Parathyroid adenoma (tissue), 2 donors: ENCODE results near the gene ZNF527.
"Not testable (repeated sequence)": the region's sequence is repeated elsewhere in the genome, so short reads cannot be mapped to it uniquely, and the experiment has no call there.

ENCODE experiments used
- H2AFZ ChIP-seq: fragments of 300-600 bp; sonication (generic); one replicate; pipeline ENCODE4 v1.7.0; 2017; ENCODE audit warnings: antibody characterized with exemption, mild to moderate bottlenecking
- H3K27ac ChIP-seq: fragments of 300-600 bp; sonication (generic); one replicate; pipeline ENCODE4 v1.7.0; 2017
- H3K27me3 ChIP-seq: fragments of 300-600 bp; sonication (generic); one replicate; pipeline ENCODE4 v1.7.0; 2017; ENCODE audit warnings: low read length; ENCODE audit not compliant: control insufficient read depth, insufficient read depth
- H3K36me3 ChIP-seq: fragments of 300-600 bp; sonication (generic); one replicate; pipeline ENCODE4 v1.7.0; 2017; ENCODE audit warnings: low read length; ENCODE audit not compliant: control insufficient read depth, insufficient read depth
- H3K4me1 ChIP-seq: fragments of 300-600 bp; sonication (generic); one replicate; pipeline ENCODE4 v1.7.0; 2017; ENCODE audit warnings: control low read depth
- H3K4me2 ChIP-seq: fragments of 300-600 bp; sonication (generic); one replicate; pipeline ENCODE4 v1.7.0; 2017; ENCODE audit warnings: low read length
- H3K4me3 ChIP-seq: fragments of 300-600 bp; sonication (generic); one replicate; pipeline ENCODE4 v1.7.0; 2017; ENCODE audit warnings: low read depth, low read length
- H3K79me2 ChIP-seq: fragments of 300-600 bp; sonication (generic); one replicate; pipeline ENCODE4 v1.7.0; 2017; ENCODE audit warnings: control low read depth
- H3K9ac ChIP-seq: fragments of 300-600 bp; sonication (generic); one replicate; pipeline ENCODE4 v1.7.0; 2017; ENCODE audit warnings: mild to moderate bottlenecking
- H3K9me3 ChIP-seq: fragments of 300-600 bp; sonication (generic); one replicate; pipeline ENCODE4 v1.7.0; 2017; ENCODE audit warnings: low read length; ENCODE audit not compliant: control insufficient read depth
- TF ChIP-seq, protein P1 (sequence below): fragments of 300-600 bp; sonication (generic); IDR thresholded peaks from one replicate; pipeline ENCODE4 v1.7.0; 2017; ENCODE audit warnings: antibody characterized with exemption, mild to moderate bottlenecking
- donor health status: primary hyperparathyroidism.

The ZNF527 gene

DNA sequence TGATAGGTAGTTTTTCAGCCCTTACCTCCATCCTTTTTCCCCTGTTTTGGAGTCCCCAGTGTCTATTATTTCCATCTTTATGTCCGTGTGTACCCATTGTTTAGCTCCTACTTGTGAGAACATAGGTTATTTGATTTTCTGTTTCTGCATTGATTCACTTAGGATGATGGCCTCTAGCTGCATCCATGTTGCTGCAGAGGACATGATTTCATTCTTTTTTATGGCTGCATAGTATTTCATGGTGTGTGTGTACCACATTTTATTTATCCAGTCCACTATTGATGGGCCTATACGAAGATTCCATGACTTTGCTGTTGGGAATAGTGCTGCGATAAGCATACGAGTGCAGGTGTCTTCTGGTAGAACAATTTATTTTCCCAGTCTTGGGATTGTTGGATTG, 15.0 kb upstream of the ZNF527 start:
- no peak overlapping the region for H3K4me3 ChIP-seq
- no peak overlapping the region for H3K9ac ChIP-seq
- H3K9me3 ChIP-seq: no peaks in the 10 kb centered on the region
- no peaks in the 10 kb centered on the region for H3K4me1 ChIP-seq
- no peak overlapping the region for H2AFZ ChIP-seq
- H3K27me3 ChIP-seq: no peaks in the 10 kb centered on the region
- H3K36me3 ChIP-seq: no peaks in the 10 kb centered on the region
- TF ChIP-seq, protein P1, sequence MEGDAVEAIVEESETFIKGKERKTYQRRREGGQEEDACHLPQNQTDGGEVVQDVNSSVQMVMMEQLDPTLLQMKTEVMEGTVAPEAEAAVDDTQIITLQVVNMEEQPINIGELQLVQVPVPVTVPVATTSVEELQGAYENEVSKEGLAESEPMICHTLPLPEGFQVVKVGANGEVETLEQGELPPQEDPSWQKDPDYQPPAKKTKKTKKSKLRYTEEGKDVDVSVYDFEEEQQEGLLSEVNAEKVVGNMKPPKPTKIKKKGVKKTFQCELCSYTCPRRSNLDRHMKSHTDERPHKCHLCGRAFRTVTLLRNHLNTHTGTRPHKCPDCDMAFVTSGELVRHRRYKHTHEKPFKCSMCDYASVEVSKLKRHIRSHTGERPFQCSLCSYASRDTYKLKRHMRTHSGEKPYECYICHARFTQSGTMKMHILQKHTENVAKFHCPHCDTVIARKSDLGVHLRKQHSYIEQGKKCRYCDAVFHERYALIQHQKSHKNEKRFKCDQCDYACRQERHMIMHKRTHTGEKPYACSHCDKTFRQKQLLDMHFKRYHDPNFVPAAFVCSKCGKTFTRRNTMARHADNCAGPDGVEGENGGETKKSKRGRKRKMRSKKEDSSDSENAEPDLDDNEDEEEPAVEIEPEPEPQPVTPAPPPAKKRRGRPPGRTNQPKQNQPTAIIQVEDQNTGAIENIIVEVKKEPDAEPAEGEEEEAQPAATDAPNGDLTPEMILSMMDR: no peak
- H3K79me2 ChIP-seq: peaks cover 31% of the 10 kb centered on the region
- no peak overlapping the region for H3K27ac ChIP-seq
- H3K4me2 ChIP-seq: no peak overlapping the region

DNA sequence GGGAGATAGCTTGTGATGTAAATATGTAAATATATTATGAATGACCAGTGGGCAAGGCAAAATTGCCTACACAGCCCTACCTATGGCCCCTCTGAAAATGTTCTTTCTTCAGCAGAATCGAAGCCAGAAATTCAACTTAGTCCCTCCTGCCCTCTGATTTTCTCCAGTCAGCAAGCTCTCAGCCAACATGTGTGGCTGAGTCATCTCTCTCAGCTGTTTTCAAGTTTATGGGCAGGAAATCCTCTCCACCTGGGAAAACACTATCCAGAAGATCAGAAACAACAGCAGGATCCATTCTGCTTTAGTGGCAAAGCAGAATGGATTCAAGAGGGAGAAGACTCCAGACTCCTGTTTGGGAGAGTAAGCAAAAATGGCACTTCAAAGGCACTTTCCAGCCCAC, 8.9 kb upstream of the ZNF527 start:
- H3K79me2 ChIP-seq: peaks cover 2% of the 10 kb centered on the region
- H3K36me3 ChIP-seq: no peaks in the 10 kb centered on the region
- no peaks in the 10 kb centered on the region for H3K27me3 ChIP-seq
- H3K27ac ChIP-seq: no peak overlapping the region
- peak overlapping the region; percentile 24 for H3K4me3 ChIP-seq
- H3K9me3 ChIP-seq: no peaks in the 10 kb centered on the region
- H2AFZ ChIP-seq: no peak overlapping the region
- H3K4me2 ChIP-seq: peak overlapping the region; percentile 52
- H3K9ac ChIP-seq: no peak overlapping the region
- H3K4me1 ChIP-seq: no peaks in the 10 kb centered on the region
- TF ChIP-seq, protein P1: no peak

DNA sequence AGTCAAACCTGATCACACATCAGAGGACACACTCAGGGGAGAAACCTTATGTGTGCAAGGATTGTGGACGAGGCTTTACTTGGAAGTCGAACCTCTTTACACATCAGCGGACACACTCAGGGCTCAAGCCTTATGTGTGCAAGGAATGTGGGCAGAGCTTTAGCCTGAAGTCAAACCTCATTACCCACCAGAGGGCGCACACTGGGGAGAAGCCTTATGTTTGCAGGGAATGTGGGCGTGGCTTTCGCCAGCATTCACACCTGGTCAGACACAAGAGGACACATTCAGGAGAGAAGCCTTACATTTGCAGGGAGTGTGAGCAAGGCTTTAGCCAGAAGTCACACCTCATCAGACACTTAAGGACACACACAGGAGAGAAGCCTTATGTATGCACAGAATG, 8.2 kb upstream of the ZNF527 start:
- no peak overlapping the region for H3K27ac ChIP-seq
- H3K4me3 ChIP-seq: no peak overlapping the region
- H3K9ac ChIP-seq: no peak overlapping the region
- no peaks in the 10 kb centered on the region for H3K9me3 ChIP-seq
- no peak overlapping the region for H2AFZ ChIP-seq
- H3K27me3 ChIP-seq: no peaks in the 10 kb centered on the region
- peak overlapping the region; percentile 52 for H3K4me2 ChIP-seq
- H3K79me2 ChIP-seq: no peaks in the 10 kb centered on the region
- no peaks in the 10 kb centered on the region for H3K36me3 ChIP-seq
- no peaks in the 10 kb centered on the region for H3K4me1 ChIP-seq
- TF ChIP-seq, protein P1: no peak

DNA sequence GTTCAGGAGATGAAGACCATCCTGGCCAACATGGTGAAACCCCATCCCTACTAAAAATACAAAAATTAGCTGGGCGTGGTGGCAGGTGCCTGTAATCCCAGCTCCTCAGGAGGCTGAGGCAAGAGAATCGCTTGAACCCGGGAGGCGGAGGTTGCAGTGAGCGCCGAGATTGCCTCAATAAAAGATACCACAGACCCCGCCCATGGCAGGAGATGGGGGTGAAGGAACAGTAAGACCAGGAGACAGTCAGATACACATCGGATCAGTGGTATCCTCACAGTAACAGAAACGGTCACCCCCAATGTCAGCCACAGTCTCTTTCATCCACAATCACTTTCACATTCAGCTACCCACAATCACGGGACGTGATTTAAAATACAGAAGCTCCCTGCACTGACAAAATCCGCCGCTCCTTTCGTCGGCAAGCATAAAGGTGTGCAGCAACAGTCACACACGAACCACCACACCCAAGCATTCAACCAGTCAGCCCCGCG, 466 bp upstream of the ZNF527 start:
- H3K4me1 ChIP-seq, H3K27me3 ChIP-seq, H3K36me3 ChIP-seq, H3K9ac ChIP-seq, H3K79me2 ChIP-seq, H3K9me3 ChIP-seq: not testable (repeated sequence)
- peak overlapping the region; percentile 90 for H2AFZ ChIP-seq
- peak overlapping the region; percentile 84 for H3K27ac ChIP-seq
- H3K4me2 ChIP-seq: peak overlapping the region; percentile 58
- H3K4me3 ChIP-seq: peak overlapping the region; percentile 76

DNA sequence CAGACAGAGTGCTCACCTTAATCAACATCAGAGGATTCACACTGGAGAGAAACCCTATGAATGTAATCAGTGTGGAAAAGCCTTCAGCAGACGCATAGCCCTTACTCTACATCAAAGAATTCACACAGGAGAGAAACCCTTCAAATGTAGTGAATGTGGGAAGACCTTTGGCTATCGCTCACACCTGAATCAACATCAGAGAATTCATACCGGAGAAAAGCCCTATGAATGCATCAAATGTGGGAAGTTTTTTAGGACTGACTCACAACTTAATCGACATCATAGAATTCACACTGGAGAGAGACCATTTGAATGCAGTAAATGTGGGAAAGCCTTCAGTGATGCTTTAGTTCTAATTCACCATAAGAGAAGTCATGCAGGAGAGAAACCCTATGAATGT, 18.3 kb downstream of the ZNF527 start:
- Histone ChIP-seq H3K4me2 (no peak overlapping the region), H3K27me3 (no peaks in the 10 kb centered on the region), H3K27ac (no peak overlapping the region), H3K9me3 (peaks cover 18% of the 10 kb centered on the region), H3K4me1 (no peaks in the 10 kb centered on the region), H3K4me3 (no peak overlapping the region), H3K79me2 (no peaks in the 10 kb centered on the region), H2AFZ (no peak overlapping the region), H3K36me3 (peaks cover 23% of the 10 kb centered on the region), H3K9ac (no peak overlapping the region)
- TF ChIP-seq, protein P1: no peak

DNA sequence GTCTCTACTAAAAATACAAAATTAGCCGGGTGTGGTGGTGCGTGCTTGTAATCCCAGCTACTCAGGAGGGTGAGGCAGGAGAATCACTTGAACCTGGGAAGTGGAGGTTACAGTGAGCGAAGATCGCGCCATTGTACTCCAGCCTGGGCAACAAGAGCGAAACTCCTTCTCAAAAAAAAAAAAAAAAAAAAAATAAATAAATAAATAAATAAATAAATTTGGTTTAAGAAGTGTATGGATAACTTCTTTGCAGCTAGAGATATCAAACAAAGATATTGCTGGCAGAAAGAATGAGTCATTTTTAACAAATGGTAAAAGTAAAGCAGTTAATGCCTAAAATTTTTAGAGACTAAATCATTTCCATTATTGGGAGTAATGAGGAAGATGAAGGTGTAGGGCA, 20.5 kb downstream of the ZNF527 start:
- H2AFZ ChIP-seq, H3K27ac ChIP-seq, H3K27me3 ChIP-seq, H3K79me2 ChIP-seq, H3K4me1 ChIP-seq, H3K4me2 ChIP-seq, H3K4me3 ChIP-seq, H3K9ac ChIP-seq: not testable (repeated sequence)
- Histone ChIP-seq H3K36me3 (peaks cover 20% of the 10 kb centered on the region), H3K9me3 (peaks cover 18% of the 10 kb centered on the region)
